IPS-20b (cell line): ENCODE data around the gene EVC2.
"Not testable (repeated sequence)": the region's sequence is repeated elsewhere in the genome, so short reads cannot be mapped to it uniquely, and the experiment has no call there.

Experiments used
- H3K27ac ChIP-seq: one replicate; pipeline ENCODE4 v1.5.1; 2013; ENCODE audit warnings: low read length
- H3K27me3 ChIP-seq: 2 replicates; pipeline ENCODE4 v1.6.1; 2013; ENCODE audit warnings: mild to moderate bottlenecking, low read length, inconsistent platforms; ENCODE audit not compliant: insufficient read depth
- H3K36me3 ChIP-seq: 2 replicates; pipeline ENCODE4 v1.6.1; 2013; ENCODE audit warnings: low read depth, mild to moderate bottlenecking, inconsistent platforms, low read length, moderate library complexity; ENCODE audit not compliant: insufficient read depth
- H3K4me1 ChIP-seq: 2 replicates; pipeline ENCODE4 v1.6.1; 2013; ENCODE audit warnings: mild to moderate bottlenecking, control low read depth, inconsistent platforms, low read length, moderate library complexity; ENCODE audit not compliant: insufficient read depth
- H3K4me3 ChIP-seq: 2 replicates; pipeline ENCODE4 v1.5.1; 2013; ENCODE audit warnings: mild to moderate bottlenecking, low read length, inconsistent platforms
- H3K9ac ChIP-seq: 2 replicates; pipeline ENCODE4 v1.6.1; 2013; ENCODE audit warnings: low read depth, mild to moderate bottlenecking, inconsistent platforms, low read length, moderate library complexity
- H3K9me3 ChIP-seq: 2 replicates; pipeline ENCODE4 v1.6.1; 2013; ENCODE audit warnings: mild to moderate bottlenecking, low read depth, low read length, inconsistent platforms; ENCODE audit not compliant: insufficient read depth

Gene EVC2

DNA sequence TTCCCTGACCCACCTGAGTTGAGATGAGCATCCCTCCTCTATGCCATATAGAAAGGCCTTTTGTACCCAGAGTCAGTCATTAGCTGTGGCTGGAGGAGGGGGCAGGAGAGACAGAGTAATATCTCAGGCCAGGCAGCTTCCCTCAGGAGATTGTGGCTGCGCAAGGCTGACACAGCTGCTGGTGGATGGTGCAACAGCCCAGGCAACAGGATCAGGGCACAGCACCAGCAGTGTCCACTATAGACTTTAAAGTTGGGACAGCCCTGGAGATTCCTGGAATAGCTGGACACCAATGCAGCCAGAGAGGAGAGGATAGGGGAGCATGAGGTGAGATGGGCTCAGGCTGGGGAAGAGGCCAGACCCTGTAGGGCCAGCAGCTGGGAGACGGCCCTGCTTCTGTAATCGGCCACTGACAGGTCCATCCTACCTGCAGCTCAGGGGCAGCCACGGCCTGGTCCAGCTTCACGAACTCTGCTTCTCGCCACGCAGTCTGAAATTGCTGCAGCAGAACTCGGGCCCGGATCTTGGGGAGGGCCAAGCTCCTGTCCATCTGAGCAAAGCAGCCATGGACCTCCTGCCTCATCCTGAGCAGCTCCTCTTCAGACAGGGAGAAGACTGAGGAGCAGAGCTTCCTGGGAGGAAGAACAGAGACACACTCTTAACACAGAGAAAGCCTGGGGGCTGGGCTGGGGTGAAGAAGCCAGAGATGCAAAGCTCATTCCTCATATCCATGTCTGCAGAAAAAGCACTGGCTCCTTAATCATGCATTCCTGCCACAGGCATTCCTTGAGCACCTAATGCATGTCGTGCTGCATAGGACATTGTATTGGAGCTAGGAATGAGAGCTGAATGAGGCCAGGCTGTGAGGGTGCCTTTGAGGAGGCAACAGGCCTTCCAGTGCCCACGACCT lies 90.1 kb downstream of the EVC2 start:
- Histone ChIP-seq H3K4me1 (no peaks in the 10 kb centered on the region), H3K36me3 (peaks cover 29% of the 10 kb centered on the region), H3K4me3 (no peak overlapping the region), H3K9ac (no peak overlapping the region), H3K27me3 (no peaks in the 10 kb centered on the region), H3K27ac (no peak overlapping the region), H3K9me3 (no peaks in the 10 kb centered on the region)

DNA sequence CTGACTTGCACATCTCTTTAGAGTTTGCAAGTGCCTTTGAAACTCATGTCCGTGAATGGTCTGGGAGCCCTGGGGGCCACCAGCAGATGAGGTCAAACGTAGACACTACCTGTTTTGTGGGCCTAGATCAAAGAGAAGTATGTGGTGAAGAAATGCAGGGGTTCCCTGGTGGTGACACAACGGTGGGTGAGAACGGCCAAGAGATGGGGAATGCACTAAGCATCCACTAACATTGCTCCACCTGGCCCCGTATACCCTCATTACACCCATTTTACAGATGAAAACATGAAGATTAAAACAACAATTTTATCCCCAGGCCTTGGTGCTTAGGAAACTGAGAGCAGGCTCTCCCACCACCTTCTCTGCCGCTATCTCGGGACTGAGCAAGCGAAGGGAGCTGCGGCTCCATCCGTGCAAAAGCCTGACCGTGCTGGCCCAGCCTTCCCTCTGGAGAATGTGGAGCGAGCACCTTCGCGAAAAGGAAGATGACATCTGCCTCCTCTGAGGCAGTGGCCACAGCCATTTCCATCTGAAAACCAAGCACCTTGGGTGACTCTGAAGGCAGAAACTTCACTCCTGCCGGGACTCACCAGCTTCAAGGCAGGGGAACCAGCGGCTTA lies 91.9 kb downstream of the EVC2 start:
- Histone ChIP-seq H3K9me3 (no peaks in the 10 kb centered on the region), H3K36me3 (peaks cover 24% of the 10 kb centered on the region), H3K27me3 (no peaks in the 10 kb centered on the region), H3K4me3 (no peak overlapping the region), H3K4me1 (peaks cover 8% of the 10 kb centered on the region; the same call in 1 of the 2 replicates), H3K9ac (no peak overlapping the region), H3K27ac (no peak overlapping the region)

DNA sequence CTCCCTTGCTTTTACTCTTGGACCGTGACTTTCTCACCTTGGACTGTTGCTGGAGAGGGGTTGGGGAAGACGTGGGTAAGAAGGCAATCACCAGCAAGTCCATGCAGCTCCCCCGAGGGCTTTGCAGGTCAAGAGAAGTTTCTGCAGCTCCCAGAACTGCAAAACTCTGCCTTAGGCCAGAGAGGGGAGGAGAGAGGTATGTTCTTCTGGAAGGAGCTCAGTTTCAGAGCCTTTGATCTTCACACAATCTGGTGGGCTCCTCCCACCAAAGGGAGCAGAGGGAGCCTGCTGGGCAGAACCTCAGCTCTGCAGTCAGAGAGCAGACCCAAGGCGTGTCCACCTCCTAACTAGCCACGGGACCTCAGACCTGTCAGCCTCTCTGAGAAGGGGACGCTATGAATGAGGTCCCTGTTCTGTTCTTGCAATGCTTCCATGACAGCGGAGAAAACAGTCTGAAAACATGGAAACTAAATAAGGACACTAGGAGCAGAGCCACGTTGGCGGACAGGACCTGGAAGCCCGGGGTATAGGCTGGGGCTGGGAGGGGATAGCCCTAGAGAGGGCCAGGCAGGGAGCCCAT lies 92.8 kb downstream of the EVC2 start:
- H3K36me3 ChIP-seq = peaks cover 24% of the 10 kb centered on the region
- H3K4me3 ChIP-seq = no peak overlapping the region
- no peaks in the 10 kb centered on the region for H3K9me3 ChIP-seq
- no peaks in the 10 kb centered on the region for H3K27me3 ChIP-seq
- H3K4me1 ChIP-seq = peaks cover 8% of the 10 kb centered on the region; the same call in 1 of the 2 replicates
- no peak overlapping the region for H3K27ac ChIP-seq
- no peak overlapping the region for H3K9ac ChIP-seq

DNA sequence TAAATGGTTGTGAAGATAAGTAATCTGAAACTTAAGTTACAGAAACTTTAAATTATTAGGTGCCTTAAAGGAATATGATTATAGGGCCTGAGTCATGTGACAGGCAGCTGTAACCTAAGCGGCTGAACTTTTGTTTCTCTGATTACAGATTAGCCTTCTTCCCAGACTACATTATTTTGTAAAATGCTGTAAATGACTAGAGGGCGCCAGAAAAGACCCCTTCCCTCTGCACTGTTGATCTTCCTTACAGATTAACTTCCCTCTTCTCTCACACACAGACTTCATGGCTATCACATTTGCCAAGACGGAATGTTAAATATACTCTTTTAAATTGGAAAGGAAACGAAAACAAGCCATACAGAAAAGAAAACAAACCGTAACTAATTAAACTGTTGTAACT lies 96.6 kb downstream of the EVC2 start:
- H3K36me3 ChIP-seq = peaks cover 12% of the 10 kb centered on the region; the same call in 1 of the 2 replicates
- H3K4me1 ChIP-seq = peaks cover 8% of the 10 kb centered on the region; the same call in 1 of the 2 replicates
- H3K4me3 ChIP-seq = no peak overlapping the region; the same call in 1 of the 2 replicates
- H3K27me3 ChIP-seq = no peaks in the 10 kb centered on the region
- no peaks in the 10 kb centered on the region for H3K9me3 ChIP-seq
- H3K9ac ChIP-seq = no peak overlapping the region
- H3K27ac ChIP-seq = no peak overlapping the region

DNA sequence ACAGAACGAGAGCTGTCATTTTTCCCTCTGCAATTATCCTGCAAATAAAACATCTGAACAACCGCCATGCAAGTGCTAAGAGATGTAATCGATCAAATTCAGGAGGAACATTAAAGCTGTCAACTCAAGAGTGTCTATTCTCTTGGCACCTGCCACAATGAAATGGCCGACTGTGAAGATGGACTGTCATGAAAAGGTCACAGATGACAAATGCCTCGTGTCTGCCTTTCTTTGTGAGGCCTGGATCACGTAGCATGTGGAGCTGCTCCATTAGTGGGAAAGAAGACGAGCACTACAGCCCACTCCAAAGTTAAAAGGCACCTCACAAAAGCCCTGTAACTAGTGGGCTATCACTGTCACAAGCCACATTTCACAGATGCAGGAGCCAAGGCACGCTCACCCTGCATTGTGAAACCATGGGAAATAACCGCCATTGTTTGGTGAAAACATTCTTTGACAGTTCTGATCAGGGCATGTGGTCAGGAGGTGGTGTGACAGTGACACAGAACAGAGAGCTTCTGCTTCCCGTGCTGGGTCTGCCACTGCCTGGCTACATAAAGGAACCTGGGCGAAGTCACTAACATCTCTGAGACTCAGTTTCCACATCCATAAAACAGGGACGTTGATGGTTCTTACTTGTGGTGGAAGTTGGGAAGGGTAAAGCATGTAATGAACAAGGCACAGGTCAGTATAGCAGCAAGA lies 98.9 kb downstream of the EVC2 start:
- Histone ChIP-seq H3K36me3 (0 out of 2 replicates have a peak, but pooled peaks cover 4% of the 10 kb centered on the region), H3K4me3 (no peak overlapping the region), H3K9me3 (no peaks in the 10 kb centered on the region), H3K9ac (no peak overlapping the region), H3K4me1 (peaks cover 8% of the 10 kb centered on the region; the same call in 1 of the 2 replicates), H3K27me3 (no peaks in the 10 kb centered on the region), H3K27ac (no peak overlapping the region)

DNA sequence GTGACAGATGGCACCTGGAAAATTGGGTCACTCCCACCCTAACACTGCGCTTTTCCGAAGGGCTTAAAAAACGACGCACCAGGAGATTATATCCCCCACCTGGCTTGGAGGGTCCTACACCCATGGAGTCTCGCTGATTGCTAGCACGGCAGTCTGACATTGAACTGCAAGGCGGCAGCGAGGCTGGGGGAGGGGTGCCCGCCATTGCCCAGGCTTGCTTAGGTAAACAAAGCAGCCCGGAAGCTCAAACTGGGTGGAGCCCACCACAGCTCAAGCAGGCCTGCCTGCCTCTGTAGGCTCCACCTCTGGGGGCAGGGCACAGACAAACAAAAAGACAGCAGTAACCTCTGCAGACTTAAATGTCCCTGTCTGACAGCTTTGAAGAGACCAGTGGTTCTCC lies 114.5 kb downstream of the EVC2 start:
- H3K27ac ChIP-seq, H3K36me3 ChIP-seq, H3K9ac ChIP-seq, H3K4me3 ChIP-seq, H3K27me3 ChIP-seq: not testable (repeated sequence)
- Histone ChIP-seq H3K4me1 (peaks cover 22% of the 10 kb centered on the region), H3K9me3 (peaks cover 25% of the 10 kb centered on the region)

DNA sequence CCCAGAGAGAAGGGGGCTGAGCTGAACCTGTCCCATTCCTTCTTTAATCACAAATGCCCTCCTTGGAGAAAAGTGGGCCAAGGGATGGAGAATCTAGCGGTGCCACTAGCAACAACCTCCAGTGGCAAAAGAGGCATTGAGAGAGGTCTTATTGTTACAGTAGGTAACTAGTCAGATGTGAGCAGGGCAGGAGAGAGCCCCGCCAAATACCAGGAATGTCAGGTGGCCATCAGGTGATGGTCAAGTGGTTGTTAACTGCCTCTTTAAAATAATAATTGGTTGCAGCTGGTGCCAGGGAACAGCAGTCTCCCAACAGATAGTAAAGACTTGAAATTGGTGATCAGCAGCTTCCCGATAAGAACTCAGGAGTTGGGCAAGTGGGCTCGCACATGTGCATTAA lies 116.1 kb downstream of the EVC2 start:
- peak overlapping the region; percentile 9 for H3K27ac ChIP-seq
- peaks cover 18% of the 10 kb centered on the region for H3K36me3 ChIP-seq
- H3K4me3 ChIP-seq = peak overlapping the region; percentile 28; the same call in 1 of the 2 replicates
- no peaks in the 10 kb centered on the region for H3K27me3 ChIP-seq
- H3K9me3 ChIP-seq = peaks cover 41% of the 10 kb centered on the region
- peaks cover 22% of the 10 kb centered on the region for H3K4me1 ChIP-seq
- no peak overlapping the region for H3K9ac ChIP-seq

DNA sequence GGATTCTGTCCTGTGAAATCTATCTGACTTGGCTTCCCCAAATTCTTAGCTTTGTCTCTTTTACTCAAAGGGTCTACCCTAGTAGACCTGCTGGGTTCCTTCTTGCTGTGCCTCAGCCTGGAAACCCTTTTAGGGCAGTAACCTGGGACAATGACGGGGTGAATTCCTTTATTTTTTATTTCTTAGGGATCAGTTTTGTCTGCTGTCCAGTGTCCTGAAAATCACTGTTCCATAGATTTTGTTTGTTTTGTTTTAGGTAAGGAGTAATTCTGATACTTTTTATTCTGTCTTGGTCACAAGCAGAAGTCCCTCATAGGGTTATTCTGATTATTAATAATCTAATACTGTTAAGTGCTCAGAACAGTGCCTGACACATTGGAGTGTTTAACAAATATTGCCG lies 118.9 kb downstream of the EVC2 start:
- Histone ChIP-seq H3K9me3 (peaks cover 43% of the 10 kb centered on the region), H3K9ac (no peak overlapping the region), H3K27ac (no peak overlapping the region), H3K4me3 (no peak overlapping the region), H3K36me3 (peaks cover 18% of the 10 kb centered on the region), H3K4me1 (peaks cover 22% of the 10 kb centered on the region), H3K27me3 (no peaks in the 10 kb centered on the region)

DNA sequence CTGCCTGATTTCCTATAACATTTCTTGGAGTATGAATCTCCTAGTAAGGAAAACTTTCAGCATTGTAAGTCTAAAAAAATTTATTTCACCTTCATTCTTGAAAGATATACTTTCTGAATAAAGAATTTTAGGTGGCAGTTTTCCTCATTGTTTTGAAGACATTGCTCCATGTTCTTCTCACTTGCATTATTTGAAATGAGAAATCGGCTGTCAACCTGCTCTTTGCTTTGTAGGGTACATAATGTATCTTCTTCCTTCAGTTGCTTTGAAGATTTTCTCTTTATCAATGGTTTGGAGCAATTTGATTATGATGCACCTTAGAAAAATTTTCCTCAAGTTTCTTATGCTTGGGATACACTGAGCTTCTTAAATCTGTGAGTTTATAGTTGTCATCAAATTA lies 120.3 kb downstream of the EVC2 start:
- Histone ChIP-seq H3K36me3 (peaks cover 14% of the 10 kb centered on the region; the same call in 1 of the 2 replicates), H3K9me3 (peaks cover 38% of the 10 kb centered on the region), H3K27me3 (no peaks in the 10 kb centered on the region), H3K4me3 (no peak overlapping the region), H3K27ac (no peak overlapping the region), H3K4me1 (peaks cover 22% of the 10 kb centered on the region), H3K9ac (no peak overlapping the region)

DNA sequence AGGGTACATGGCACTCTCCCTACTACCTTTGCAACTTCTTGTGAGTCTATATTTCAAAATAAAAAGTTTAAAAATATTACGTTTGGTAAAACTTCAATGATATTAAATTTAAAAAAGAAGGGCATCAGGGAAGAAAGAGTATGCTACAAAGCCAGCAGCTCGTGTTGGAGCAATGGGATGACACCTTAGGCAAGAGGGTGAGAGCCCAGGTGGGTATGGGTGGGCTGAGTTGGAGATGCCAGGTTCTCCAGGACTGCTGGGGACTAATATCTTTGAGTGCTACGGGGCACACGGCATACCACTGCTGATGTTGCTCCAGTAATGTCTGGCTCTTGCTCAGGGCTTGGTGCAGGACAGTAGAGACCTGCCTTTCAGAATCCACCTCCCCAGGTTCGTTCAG lies 132.4 kb downstream of the EVC2 start:
- H3K4me1 ChIP-seq = no peaks in the 10 kb centered on the region
- H3K27ac ChIP-seq = no peak overlapping the region
- no peak overlapping the region for H3K4me3 ChIP-seq
- no peak overlapping the region for H3K9ac ChIP-seq
- H3K27me3 ChIP-seq = no peaks in the 10 kb centered on the region
- no peaks in the 10 kb centered on the region for H3K9me3 ChIP-seq
- peaks cover 13% of the 10 kb centered on the region; the same call in 1 of the 2 replicates for H3K36me3 ChIP-seq

DNA sequence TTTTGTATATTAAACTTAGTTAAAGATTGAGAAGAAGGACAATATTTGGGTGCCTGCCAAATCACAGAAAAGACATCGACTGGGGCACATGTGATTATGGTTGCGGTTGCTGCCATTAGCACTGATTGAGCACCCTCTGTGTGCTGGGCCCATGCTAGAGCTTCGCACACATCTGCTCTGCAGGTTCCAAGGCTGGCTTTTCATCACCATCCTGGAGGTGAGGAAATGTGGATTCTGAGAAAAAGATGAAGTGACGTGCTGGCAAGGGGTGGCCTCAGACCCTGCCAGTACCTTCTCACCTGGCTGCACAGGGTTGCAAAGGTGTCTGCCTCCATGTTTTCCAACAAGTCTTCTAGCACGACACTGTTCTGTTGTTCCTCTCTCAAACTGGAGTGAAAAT lies 134.0 kb downstream of the EVC2 start:
- no peaks in the 10 kb centered on the region for H3K4me1 ChIP-seq
- H3K9ac ChIP-seq = no peak overlapping the region
- H3K4me3 ChIP-seq = no peak overlapping the region
- H3K36me3 ChIP-seq = peaks cover 13% of the 10 kb centered on the region; the same call in 1 of the 2 replicates
- no peak overlapping the region for H3K27ac ChIP-seq
- no peaks in the 10 kb centered on the region for H3K9me3 ChIP-seq
- H3K27me3 ChIP-seq = no peaks in the 10 kb centered on the region
